GM13977 (cell line): Measurements from ENCODE around the gene ARHGAP22.
A peak's percentile ranks its signal among the peaks of the same experiment; 100 is the strongest.

Experiments used
- DNase-seq: peaks from one replicate; pipeline ENCODE4 v3.0.0; 2012; ENCODE audit warnings: low spot score
- CTCF ChIP-seq: IDR thresholded peaks from 2 replicates; pipeline ENCODE4 v1.5.1; 2012; ENCODE audit warnings: mild to moderate bottlenecking, control low read depth; ENCODE audit not compliant: insufficient read depth; ENCODE audit errors: extremely low read depth, missing control alignments
- in situ Hi-C: fragments of 300-500 bp; cut with MboI; formaldehyde crosslinking; loops from one replicate; pipeline ENCODE4 v1.12.0; 2022; ENCODE audit warnings: low sequenced_read_pairs, low pct_unique_long_range_greater_than_20kb, mixed read lengths, inconsistent platforms; ENCODE audit not compliant: unreplicated experiment

ARHGAP22 gene

DNA sequence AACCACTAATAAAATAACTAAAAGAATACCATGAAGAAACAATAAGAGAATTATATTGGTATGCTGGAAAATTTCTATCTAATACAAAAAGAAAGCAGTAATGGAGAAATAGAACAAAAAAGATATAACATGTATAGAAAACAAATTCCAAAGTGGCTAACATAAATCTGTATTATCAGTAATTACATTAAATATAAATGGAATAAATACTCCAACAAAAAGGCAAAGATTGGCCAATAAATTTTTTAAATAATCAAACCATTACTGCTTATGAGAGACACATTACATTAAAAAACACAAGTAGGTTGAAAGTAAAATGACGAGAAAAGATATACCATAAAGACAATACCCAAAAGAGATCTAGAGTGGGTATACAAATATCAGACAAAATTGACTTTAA lies 90.0 kb downstream of the ARHGAP22 start:
- TF ChIP-seq CTCF: no peak
- in situ Hi-C loops: loop anchor here (25.0 kb wide), 1 partner anchor 153 kb away; no protein-coding TSS in a partner anchor

DNA sequence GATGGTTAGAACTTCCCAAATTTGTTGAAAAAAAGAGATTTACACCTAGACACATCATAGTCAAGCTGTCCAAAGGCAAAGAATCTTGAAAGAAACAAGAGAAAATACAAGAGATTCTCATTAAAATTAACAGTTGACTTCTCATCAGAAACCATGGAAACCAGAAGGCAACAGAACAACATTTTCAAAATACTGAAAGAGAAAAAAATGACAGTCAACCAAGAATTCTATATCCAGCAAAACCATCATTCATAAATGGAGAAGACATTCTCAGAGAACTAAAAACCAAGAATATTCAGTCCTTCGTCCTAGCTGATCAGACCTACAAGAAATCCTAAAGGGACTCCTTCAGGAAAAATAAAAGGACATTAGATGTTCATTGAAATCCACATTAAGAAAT lies 90.6 kb downstream of the ARHGAP22 start:
- DNase-seq: no peak
- no peak for TF ChIP-seq CTCF
- in situ Hi-C loops: loop anchor here (25.0 kb wide), 1 partner anchor 152 kb away; no protein-coding TSS in a partner anchor

More for the DNA sequence above, 90.0 kb downstream of the ARHGAP22 start:
- no peak for DNase-seq

- in situ Hi-C loops: loop anchor here (25.0 kb wide), 1 partner anchor 151 kb away; no protein-coding TSS in a partner anchor
- TF ChIP-seq CTCF: no peak
- no peak for DNase-seq
Measured at GRCh38 chr10:48512861-48513260, 92.0 kb downstream of the ARHGAP22 start.

DNA sequence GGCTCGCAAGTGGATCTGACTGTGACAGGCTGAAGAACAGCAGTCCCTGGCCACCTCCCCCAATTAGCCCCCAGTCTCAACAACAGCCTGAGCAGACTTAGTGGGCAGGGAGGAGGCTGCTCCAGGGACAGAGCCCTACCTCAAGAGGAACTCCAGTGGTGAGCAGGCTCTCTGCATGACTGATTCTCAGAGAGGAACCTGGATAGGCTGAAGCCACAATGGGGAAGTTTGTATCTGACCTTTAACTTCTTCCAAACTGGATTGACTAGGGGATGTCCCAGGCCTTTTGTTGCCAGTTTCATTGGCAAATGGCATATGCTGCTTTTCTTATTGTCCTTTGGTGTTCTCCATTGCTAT lies 93.0 kb downstream of the ARHGAP22 start:
- in situ Hi-C loops: loop anchor here (25.0 kb wide), 1 partner anchor 150 kb away; no protein-coding TSS in a partner anchor
- TF ChIP-seq CTCF: no peak
- DNase-seq: no peak

GRCh38 chr10:48511066-48511874 lies 93.6 kb downstream of the ARHGAP22 start:
- TF ChIP-seq CTCF: no peak
- no peak for DNase-seq
- in situ Hi-C loops: loop anchor here (25.0 kb wide), 1 partner anchor 149 kb away; no protein-coding TSS in a partner anchor

GRCh38 chr10:48509974-48510692 lies 94.7 kb downstream of the ARHGAP22 start:
- DNase-seq: peak; percentile 60

More at GRCh38 chr10:48509974-48510692, 94.7 kb downstream of the ARHGAP22 start:
- peak; percentile 59 for TF ChIP-seq CTCF
- in situ Hi-C loops: loop anchor here (25.0 kb wide), 1 partner anchor 148 kb away; no protein-coding TSS in a partner anchor
